Liver (tissue), 3 donors: ENCODE data around the gene RAB5IF.

Experiments
- ATF3 ChIP-seq: IDR thresholded peaks from 2 replicates; pipeline ENCODE4 v1.6.1; 2016; ENCODE audit warnings: antibody characterized with exemption
- GABPA ChIP-seq, 2 donors: IDR thresholded peaks in 1 of 2; conservative IDR thresholded peaks in 1 of 2; 2 replicates each; pipeline ENCODE4 v1.6.1; 2016; ENCODE audit warnings: antibody characterized with exemption in 2 of 2, mild to moderate bottlenecking in 1 of 2, moderate library complexity in 1 of 2
- HNF4A ChIP-seq, 2 donors: conservative IDR thresholded peaks; 2 replicates each; pipeline ENCODE4 v1.6.1; 2016; ENCODE audit warnings: antibody characterized with exemption in 2 of 2, mild to moderate bottlenecking in 2 of 2
- HNF4G ChIP-seq: IDR thresholded peaks from 2 replicates; pipeline ENCODE4 v1.6.1; 2016; ENCODE audit warnings: antibody characterized with exemption
- MAX ChIP-seq: IDR thresholded peaks from 2 replicates; pipeline ENCODE4 v1.6.1; 2016; ENCODE audit warnings: antibody characterized with exemption
- RAD21 ChIP-seq, 2 donors: IDR thresholded peaks; 2 replicates each; pipeline ENCODE4 v1.6.1; 2016; ENCODE audit warnings: antibody characterized with exemption in 2 of 2, mild to moderate bottlenecking in 2 of 2
- REST ChIP-seq: IDR thresholded peaks from 2 replicates; pipeline ENCODE4 v1.6.1; 2016; ENCODE audit warnings: antibody characterized with exemption, mild to moderate bottlenecking
- SP1 ChIP-seq: IDR thresholded peaks from 2 replicates; pipeline ENCODE4 v1.6.1; 2018; ENCODE audit warnings: antibody characterized with exemption, mild to moderate bottlenecking
- TF ChIP-seq, protein P1 (sequence below): fragments of 150-350 bp; IDR thresholded peaks from 2 replicates; pipeline ENCODE4 v1.5.1; 2017; ENCODE audit warnings: improper control_type of control experiment, low read depth, low read length; ENCODE audit not compliant: missing input control
- donor health status: healthy.
- donor health status: healthy.

DNA sequence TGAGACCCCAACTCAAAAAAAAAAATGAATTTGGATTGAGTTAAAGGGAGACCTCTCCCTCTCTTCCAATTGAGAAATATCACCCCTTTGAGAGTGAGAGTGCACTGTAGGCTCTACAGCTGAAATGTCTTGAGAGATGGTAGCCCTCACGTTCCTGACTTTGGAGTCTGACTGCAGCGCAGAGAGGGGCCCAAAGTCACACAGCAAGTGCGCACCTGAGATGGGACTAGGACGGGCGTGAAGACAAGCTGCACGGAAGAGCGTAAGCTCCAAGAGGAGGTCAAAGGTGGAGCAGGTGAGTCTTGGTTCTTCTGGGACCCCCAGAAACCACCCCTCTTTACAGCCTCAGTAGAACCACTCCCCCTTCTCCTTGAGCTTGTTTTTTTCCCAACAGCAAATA lies 39.8 kb downstream of the RAB5IF start:
- TF ChIP-seq HNF4A (conservative IDR thresholded peaks at IDR 0.05) (no peak), HNF4G (no peak), MAX (no peak), SP1 (no peak), GABPA (IDR thresholded peaks at IDR 0.05 in 1 of 2, conservative IDR thresholded peaks at IDR 0.05 in 1 of 2) (no peak), ATF3 (no peak), RAD21 (IDR thresholded peaks at IDR 0.05) (no peak), REST (no peak)
- TF ChIP-seq, protein P1, sequence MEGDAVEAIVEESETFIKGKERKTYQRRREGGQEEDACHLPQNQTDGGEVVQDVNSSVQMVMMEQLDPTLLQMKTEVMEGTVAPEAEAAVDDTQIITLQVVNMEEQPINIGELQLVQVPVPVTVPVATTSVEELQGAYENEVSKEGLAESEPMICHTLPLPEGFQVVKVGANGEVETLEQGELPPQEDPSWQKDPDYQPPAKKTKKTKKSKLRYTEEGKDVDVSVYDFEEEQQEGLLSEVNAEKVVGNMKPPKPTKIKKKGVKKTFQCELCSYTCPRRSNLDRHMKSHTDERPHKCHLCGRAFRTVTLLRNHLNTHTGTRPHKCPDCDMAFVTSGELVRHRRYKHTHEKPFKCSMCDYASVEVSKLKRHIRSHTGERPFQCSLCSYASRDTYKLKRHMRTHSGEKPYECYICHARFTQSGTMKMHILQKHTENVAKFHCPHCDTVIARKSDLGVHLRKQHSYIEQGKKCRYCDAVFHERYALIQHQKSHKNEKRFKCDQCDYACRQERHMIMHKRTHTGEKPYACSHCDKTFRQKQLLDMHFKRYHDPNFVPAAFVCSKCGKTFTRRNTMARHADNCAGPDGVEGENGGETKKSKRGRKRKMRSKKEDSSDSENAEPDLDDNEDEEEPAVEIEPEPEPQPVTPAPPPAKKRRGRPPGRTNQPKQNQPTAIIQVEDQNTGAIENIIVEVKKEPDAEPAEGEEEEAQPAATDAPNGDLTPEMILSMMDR = no peak
